Astrocyte of the cerebellum (primary cell): ENCODE data around the gene CPSF6.

Experiments used
- DNase-seq: peaks from one replicate; pipeline ENCODE4 v3.0.0-alpha.2; 2011; ENCODE audit warnings: low read depth
- H3K4me3 ChIP-seq: 2 replicates; pipeline ENCODE4 v1.5.1; 2011; ENCODE audit warnings: mild to moderate bottlenecking, low read depth, low read length, moderate library complexity
- CTCF ChIP-seq: IDR thresholded peaks from 2 replicates; pipeline ENCODE4 v1.5.1; 2012; ENCODE audit warnings: low read length, low read depth, moderate library complexity, mild to moderate bottlenecking; ENCODE audit errors: missing control alignments
- in situ Hi-C: cut with HindIII; loops from 2 replicates; pipeline ENCODE4 v1.10.0; 2017; ENCODE audit warnings: low sequenced_read_pairs

The CPSF6 gene

DNA sequence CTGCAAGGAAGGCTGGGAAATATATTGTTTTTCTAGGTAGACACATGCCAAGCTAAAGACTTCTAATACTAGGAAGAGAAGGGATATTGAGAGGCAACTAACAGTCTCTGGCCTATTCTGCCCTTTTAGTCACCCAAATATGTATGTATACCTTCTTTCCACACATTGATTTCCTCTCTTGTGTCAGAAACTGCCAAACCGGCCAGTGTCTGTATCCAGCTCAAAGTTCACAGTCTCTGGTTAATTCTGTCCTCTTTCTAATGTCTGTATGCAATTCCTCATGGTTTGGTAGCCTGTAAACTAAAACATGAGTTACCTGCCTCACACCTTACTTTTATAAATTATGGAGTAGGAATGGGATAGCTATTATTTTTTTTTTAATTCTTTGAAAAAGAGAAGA, 25.2 kb upstream of the CPSF6 start:
- in situ Hi-C loops: no loop called here
- DNase-seq: no peak
- TF ChIP-seq CTCF: no peak

DNA sequence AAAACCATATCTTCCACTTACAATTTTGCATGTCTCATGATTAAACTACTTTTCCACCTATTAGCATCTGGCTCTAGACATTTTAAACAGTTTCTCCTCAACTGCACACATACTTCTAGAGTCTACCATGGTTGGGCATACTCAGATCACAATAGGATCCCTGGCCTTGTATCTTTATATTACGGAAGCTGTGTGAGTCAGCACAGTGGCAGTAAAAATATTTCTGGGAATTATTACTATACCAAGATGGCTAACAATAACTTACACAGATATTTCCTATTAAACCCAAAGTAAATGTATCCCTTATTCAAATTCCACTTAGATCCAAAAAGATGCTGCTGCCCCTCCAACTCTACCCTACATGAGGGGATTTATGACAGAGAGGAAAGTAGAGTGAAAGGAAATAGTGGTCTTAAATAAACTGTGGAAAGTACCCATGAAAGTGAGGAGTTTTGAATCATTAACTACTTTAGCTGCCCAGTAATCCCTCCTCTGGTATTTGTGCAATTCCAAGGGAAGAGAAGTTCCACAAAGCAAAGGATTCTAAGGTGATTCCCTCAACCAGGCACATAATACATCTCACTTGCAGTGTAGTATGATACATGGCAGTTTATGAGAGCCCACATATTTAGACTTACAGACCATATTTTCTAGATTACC, 14.0 kb upstream of the CPSF6 start:
- in situ Hi-C loops: no loop called here
- no peak for TF ChIP-seq CTCF
- no peak for DNase-seq

More for the DNA sequence above, 25.2 kb upstream of the CPSF6 start:
- H3K4me3 ChIP-seq: no peak overlapping the region

GRCh38 chr12:69231479-69231878, 7.9 kb upstream of the CPSF6 start:
- H3K4me3 ChIP-seq: no peak overlapping the region
- no peak for DNase-seq
- in situ Hi-C loops: no loop called here
- no peak for TF ChIP-seq CTCF

More for the DNA sequence above, 14.0 kb upstream of the CPSF6 start:
- H3K4me3 ChIP-seq: no peak overlapping the region

DNA sequence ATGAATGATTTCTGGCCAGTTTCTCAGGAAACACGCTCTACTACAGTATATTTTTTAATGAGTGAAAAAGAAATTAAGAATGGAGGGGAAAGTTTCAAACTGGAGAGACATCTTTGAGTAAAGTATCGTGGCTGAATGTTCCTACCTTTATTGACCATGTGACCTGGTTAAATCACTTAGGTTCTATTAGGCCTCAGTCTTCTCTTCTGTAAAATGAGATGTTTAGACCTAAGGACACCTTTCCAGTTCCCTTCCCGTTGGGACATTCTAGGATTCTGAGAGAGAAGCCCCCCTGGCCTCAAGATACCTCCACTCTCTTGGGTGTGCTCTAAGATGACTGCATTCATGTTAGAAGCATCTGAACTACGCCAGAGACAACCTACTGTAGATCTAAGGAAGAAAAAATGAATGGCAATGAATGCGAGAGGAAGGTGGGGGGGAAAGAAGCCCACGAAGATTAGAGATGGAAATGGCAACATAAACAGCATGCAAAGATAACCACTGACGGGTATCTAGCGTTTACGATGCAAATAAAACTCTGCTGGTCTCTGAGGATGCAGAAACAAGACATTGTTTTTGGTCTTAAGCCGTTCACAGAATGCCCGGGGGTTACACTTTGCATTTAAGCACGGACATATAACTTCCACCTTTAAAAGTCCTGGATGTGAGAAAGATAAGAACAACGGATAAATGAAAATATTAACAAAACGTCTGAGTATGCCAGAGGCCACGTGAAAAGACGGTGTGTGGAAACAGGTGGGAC, 599 bp upstream of the CPSF6 start:
- no peak for DNase-seq
- peak overlapping the region; percentile 91 for H3K4me3 ChIP-seq
- TF ChIP-seq CTCF: no peak
- in situ Hi-C loops: no loop called here

DNA sequence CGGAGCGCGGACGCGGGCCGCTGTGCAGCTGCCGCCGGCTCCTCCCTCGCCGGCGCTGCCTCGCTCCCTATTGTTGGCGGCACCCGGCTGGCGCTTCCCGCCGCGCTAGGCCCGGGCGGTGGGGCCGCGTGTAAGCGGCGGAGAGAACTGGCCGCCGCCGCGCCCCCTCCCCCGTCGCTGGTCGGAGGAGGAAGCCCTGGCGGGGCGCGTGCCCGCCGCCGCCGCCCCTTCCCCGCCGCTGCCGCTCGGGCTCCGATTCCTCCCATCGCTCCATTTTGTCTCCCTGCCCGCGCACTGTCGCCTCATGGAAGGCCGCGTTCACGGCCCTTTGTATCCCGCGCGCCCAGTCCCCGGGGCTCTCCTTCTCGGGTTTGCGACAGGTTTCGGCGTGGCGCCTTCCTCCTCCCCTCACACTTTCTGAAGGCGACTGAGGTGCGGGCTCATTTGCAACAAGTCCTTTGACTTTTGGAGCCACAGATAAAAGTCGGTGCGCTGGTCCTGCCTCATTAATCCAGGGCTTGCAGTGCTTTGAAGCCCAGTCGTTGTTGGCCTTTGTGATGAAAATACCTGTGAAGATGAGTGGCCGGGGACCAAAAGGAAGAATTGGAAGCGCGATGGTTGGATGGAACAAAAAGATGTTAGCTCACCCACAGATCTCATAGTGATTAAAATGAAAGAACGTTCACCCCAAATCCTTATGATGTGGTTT, 707 bp downstream of the CPSF6 start:
- peak overlapping the region; percentile 91 for H3K4me3 ChIP-seq
- in situ Hi-C loops: no loop called here
- no peak for TF ChIP-seq CTCF
- no peak for DNase-seq

DNA sequence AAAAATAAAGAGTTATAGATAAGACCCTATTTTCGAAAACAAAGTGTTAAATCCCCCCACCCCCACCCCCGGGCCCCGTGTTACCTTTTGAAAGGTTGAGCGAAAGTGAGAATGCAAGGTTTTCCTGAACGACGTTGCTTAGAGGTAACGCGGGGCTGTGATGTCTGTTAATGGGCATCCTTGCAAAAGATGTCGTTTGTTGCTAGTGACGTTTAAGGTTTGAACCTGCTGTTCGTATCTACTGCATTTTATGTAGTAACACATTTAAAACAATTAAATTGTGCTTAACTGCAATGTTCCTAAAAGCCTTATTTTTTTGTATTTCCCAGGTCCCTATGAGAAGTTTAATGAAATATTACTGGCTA, 1.2 kb downstream of the CPSF6 start:
- no peak for TF ChIP-seq CTCF
- in situ Hi-C loops: no loop called here
- peak overlapping the region; percentile 91 for H3K4me3 ChIP-seq
- DNase-seq: no peak
